HG02870 (cell line): ENCODE results near the gene SPDYA.
A peak's percentile ranks its signal among the peaks of the same experiment; 100 is the strongest.

Experiments
- ATAC-seq: cut with Tn5 transposase; IDR thresholded peaks from one replicate; pipeline ENCODE4 v1.9.1; 2021; ENCODE audit warnings: mild to moderate bottlenecking, moderate library complexity; ENCODE audit not compliant: unreplicated experiment

Gene SPDYA

DNA sequence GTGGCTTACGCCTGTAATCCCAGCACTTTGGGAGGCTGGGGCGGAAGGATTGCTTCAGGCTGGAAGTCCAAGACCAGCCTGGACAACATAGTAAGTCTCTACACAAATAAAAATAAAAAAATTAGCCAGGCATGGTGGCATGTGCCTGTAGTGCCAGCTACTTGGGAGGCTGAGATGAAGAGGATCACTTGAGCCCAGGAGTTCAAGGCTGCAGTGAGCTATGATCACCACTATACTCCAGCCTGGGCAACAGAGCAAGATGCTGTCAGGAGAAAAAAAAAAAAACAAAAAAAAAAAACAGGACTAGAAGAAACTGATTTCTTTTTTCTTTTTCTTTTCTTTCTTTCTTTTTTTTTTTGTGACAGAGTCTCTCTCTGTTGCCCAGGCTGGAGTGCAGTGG lies 13.6 kb downstream of the SPDYA start:
- no peak for ATAC-seq

DNA sequence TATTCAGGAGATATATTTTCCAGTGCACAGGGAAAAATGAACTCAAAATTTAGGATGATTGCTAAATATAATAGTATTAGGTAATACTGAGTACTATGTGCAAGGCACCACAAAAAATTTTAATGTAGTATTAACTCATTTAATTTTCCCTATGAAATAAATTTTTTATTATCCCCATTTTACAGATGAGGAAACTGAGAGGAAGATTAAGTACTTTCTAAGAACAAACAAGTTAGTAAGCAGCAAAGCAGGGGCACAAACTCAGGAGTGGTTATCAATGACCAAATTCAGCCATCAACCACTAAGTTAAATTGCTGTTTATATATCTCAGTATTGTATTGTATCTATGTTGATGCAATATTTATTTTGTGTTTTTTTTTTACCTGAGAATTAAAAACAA lies 14.2 kb downstream of the SPDYA start:
- ATAC-seq, result no peak

DNA sequence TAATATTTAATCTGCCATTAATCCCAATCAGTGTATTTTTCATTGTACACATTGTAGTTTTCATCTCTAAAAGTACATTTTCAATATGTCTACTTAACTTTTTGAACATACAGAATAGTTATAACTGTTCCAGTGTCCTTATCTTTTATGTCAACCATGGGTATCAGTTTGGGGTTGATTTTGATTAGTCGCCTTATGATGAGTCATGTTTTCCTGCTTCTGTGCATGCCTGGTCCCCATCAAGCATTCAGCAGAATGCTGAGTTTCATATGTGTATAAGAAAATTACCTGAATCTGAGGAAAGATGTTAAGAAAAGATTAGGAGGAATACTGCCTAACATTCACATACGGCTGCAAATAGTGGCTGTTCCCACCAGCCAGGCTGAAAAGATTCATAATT lies 17.7 kb downstream of the SPDYA start:
- no peak for ATAC-seq

DNA sequence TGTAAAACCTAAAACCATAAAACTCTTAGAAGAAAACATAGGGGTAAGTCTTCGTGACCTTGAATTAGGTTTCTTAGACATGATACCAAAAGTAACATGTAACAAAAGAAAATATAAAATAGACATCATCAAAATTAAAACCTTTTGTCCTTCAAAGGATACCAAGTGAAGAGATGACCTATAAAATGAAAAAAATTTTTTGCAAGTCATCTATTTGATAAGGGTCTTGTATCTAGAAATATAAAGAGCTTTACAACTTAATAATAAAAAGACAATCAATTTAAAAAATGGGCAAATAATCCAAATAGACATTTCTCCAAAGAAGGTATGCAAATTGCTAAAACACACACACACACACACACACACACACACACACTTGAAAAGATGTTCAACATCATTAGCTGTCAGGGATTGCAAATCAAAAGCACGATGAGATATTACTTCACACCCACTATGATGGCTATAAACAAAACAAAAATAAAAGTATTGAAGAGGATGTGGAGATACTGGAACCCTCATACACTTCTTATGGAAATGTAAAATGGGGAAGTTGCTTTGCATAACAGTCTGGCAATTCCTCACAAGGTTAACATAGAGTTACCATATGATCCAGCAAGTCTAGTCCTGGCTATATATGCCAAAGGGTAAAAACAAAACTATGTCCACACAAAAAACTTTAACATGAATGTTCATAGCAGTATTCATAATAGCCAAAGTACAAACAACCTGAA lies 23.3 kb downstream of the SPDYA start:
- ATAC-seq, result no peak

DNA sequence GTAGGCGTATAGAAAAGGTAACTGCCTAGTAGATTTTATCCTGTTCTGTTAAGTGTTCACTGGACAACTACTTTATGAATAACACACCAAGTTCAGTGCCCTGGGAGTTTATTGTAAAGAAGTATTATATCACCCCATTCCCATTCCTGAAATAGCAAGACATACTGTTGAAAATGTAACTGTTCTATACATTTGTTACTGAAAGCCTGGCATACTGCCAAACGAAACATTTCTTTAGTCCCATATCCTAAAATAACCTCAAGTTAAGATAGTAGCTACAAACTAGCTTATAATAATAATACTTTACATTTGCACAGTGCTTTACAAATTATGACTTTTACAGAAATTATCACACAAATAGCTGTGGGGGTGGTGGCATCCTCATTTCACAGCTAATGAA lies 25.1 kb downstream of the SPDYA start:
- ATAC-seq, result no peak

DNA sequence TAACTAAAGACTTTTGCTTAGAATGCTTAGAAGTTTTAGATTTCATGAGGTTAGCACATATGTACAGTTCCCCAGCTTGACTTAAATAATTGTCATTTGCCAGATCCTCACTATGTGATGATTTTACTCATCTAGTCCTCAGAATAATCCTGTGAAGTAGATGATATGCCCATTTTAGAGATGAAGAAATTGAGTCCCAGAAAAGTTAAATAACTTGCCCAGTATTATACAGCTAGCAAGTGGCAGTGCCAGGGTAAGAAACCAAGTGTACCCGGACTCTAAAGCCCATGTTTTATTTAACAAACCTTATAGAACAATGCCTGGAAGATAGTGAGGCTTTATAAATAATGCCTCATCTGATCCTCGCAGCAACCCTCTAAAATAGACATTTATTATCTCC lies 28.3 kb downstream of the SPDYA start:
- ATAC-seq, result no peak

DNA sequence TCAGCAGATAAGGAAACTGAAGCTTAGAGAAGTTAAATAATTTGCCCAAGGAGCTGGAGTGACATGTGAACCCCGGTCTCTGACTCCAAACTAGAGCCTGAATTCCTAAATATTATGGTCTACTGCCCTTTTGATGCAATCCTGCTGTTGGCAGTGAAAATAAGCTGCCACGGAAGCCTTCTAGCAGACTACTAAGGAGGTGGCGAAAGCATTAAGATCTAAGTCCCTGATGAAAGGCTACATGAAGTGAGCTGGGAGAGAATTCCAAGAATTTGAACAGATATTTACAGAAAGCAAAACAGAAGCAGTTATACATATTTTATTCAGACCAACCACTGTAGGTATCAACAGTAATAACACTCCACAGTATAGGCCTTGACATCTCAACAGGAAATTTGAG lies 31.4 kb downstream of the SPDYA start:
- no peak for ATAC-seq

DNA sequence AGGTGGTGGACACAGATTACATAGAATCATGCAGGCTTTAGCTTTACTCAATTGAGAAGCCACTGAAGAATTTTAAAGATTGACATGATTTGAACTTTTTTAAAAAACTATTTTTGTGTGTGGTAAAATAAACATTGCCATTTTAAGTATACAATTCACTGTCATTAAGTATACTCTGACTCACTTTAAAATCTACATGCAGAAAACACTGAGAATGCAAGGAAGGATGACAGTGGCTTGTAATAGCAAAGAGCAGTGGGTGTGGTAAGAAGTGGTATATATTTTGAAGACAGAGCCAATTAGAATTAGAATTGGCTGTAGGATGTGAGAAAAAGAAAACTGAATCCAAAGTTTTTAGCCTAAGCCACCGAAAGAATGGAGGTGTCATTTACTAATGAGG lies 44.6 kb downstream of the SPDYA start:
- ATAC-seq, result no peak

DNA sequence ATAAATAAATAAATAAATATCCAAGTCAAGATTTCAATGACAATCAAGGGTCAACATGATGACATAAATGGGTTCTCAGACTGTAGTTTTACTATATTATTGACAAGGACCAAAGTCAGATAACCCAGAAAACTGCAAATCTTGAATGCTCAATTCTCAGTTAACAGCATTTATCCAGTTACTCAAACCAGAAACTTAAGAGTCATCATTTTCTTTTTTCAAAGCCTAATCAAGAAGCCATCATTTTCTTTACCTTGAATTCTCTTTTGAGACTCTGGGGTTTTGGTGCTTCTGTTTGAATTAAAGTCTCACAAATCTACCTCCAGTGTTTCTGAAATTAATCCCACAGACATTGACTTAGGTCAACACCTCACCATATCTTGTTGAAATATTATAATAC lies 45.3 kb downstream of the SPDYA start:
- no peak for ATAC-seq

DNA sequence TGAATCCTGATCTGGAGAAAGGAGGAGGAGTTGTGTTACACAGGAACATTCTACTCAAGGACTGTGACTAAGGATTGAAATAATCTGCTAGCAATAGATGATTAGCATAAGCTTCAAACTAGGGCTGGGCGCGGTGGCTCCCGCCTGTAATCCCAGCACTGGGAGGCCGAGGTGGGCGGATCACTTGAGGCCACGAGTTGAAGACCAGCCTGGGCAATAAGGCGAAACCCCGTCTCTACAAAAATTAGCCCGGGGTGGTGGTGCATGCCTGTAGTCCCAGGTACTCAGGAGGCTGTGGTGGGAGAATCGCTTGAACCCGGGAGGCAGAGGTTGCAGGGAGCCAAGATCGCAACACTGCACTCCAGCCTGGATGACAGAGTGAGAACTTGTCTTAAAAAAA lies 58.0 kb downstream of the SPDYA start:
- ATAC-seq, result no peak

DNA sequence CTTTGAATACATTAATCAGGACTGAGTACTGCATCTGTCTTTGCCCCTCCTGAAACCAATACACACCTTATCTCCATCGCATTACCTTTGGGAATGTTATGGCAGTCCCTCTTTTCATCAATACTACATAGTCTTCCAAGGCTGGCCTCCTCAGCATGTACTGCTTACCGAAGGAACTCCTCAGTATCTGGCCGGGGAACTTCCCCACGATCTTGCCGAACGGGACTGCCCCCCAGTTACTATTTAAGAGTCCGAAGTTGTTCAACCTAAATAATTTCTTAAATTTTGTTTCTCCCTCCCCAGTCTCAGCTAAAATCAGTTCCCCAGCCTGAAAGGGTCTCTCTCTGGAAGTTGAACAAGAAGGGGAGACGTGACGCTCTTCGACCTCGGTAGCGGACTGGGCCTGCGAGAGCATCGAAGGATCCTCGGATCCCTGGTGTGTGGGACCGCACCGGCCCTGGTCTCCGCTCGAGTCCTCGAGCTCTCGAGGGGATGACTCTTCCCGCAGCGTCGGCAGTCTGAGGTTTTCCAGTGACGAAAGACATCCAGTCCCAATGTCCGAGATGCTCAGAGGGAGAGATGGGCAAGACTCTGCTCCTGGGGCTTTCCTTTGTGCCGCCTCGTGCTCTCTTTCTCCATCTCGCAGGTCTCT lies 59.0 kb downstream of the SPDYA start:
- no peak for ATAC-seq

DNA sequence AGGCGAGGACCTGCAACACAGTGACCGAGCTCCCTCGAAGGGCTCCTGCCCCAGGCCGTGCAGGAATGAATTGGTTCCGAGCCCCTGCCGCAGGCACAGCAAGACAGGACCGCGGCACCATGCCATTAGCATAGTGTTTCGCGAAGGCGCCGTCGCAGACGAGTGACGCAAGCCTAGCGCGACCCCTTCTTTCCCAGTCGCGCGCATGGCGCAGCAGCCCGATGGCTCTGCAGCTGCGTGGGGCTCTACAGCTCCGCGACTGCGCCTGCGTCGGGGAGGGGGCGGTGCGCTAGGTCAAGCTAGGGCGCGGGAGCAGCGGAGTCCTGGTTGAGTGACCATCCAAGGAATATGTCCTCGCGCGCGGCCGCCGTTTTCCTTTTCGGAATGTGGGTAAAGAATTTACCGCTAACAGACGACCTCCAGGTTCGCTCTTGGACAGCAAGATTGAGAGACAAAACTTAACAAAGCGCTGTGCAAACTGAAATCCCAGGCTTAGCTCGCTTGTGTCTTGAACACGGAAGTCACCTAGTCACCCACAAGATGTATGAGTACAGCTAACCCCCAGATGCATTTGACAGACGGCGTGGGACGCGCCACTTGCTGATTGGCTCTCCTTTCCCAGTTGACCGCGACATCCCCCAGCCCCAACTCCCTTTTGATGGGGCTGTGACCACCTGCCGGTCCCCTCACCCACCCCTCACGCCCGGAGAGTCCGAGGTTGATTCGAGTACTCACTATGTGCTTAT lies 59.7 kb downstream of the SPDYA start, which contains the start of gene TRMT61B:
TRMT61B (minus strand) TSS at position 164 of the 746 bp plus-strand sequence; CDS start at position 132, 32 bp downstream.
- ATAC-seq, result peak; percentile 97

DNA sequence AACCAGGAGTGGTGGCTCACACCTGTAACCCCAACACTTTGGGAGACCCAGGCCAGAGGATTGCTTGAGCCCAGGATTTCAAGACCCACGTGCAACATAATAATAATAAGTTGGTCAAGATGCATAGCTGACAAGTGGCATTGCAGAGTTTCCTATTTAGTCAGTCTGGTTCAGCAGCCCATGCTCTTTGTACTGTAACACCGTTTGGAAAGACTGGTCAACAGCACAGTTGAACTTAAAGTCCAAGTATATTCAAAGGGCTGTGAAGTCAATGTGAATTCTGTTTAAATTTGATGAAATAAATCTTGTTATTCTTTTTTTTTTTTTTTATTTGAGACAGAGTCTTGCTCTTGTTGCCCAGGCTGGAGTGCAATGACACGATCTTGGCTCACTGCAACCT lies 61.0 kb downstream of the SPDYA start:
- ATAC-seq, result no peak

DNA sequence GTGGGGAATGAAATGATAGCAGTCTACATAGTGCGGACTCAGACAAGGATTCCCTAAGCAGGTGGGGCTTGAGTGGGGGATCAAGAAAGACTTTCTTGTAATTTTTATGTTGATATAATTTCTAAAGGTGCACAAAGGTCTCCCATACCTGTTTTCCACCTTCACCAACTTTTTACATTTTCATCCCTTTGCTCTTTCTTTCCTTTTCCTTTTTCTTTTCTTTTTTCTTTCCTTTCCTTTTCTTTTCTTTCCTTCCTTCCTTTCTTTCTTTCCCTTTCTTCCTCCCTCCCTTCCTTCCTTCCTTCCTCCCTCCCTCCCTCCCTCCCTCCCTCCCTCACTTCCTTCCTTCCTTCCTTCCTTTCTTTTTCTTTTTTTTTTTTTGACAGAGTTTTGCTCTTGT lies 69.6 kb downstream of the SPDYA start:
- ATAC-seq, result no peak

DNA sequence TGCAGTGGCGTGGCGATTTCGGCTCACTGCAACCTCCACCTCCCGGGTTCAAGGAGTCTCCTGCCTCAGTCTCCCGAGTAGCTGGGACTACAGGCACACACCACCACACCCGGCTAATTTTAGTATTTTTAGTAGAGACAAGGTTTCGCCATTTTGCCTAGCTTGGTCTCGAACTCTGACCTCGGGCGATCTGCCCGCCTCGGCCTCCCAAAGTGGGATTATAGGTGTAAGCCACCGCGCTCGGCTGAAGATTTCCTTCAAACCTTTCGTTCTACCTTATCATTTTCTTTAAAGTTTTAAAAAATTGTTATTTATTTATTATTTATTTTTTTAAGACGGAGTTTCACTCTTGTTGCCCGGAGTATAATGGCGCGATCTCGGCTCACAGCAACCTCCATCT lies 82.9 kb downstream of the SPDYA start:
- ATAC-seq, result no peak

DNA sequence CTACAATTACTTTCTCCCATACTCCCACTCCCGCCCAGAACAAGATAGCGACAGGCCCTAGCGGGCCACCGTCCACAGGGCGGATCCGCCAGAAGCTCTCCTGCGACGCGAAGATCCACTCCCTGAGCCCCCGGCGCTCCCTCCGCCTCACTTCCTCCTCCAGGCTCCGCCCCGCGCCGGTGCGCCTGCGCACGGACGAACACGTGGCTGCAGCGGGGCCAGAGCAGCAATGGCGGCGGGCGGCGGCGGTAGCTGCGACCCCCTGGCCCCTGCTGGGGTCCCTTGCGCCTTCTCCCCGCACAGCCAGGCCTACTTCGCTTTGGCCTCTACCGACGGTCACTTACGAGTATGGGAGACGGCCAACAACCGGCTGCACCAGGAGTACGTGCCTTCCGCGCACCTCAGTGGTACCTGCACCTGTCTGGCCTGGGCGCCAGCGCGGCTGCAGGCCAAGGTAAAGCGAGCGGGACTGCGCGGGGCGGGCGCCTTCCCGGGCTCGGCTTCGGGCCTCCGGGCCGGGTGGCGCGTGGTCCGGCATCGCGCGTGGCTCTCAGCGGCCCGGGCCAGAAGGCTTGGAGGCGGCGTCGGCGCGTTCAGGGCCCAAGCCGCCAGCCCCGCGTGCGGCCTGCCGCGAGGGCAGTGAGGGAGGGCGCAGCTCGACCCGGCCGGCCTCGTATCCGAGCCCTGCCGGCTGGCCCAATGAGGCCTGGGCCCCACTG lies 84.0 kb downstream of the SPDYA start, which contains the start of gene WDR43:
WDR43 (plus strand) TSS at position 198 of the 719 bp plus-strand sequence; CDS start at position 230, 32 bp downstream.
- ATAC-seq, result peak; percentile 86

DNA sequence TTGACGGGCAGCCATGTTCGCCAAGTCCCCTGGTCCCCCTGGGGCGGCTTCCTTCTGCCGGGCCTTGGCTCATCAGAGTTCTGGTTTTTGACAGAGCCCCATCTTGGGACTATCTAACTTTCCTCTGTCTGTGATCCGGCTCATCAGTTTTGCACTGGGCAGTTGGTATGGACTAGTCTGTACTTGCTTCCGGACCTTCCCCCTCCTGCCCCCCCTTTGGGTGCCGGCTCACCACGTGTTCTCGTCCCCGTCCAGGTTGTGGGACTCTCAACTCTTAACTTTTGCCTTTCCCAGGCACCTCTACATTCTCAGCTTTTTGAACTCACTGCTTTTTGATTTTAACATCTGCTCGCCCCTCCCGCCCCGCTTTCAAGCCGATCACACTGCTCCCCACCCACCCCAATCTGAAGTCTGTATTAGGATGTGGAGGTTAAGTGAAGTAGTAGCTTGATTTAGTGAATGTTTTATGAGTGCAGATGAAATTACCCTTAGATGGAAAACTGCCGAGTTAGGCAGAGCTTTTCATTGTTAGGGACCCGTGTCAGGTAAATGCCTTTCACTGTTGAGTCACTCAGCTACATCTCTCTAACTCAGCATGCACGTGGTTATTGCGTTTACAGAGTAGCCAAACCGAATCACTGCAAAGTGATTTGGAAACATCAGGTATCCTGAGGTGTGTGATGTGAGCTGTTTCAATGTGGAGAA lies 84.7 kb downstream of the SPDYA start:
- ATAC-seq, result peak; percentile 13

DNA sequence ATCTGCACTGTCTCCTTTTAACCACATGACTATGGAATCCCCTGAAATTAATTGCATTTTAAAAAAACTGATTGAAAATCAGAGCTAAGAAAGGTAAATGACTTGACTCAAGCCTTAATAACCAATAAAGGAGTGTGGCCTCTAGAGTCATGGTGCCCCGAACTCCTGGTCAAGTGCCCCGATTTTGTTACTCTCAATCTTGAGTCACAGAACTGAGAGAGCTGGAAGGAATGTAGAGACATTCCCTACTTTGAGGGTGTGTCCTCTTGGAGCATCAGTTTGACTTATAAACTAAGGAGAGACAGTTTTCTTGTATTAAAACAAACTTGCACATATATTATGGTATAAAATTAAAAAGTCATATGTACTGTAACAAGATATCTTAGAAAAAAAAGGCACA lies 86.3 kb downstream of the SPDYA start:
- ATAC-seq, result no peak

DNA sequence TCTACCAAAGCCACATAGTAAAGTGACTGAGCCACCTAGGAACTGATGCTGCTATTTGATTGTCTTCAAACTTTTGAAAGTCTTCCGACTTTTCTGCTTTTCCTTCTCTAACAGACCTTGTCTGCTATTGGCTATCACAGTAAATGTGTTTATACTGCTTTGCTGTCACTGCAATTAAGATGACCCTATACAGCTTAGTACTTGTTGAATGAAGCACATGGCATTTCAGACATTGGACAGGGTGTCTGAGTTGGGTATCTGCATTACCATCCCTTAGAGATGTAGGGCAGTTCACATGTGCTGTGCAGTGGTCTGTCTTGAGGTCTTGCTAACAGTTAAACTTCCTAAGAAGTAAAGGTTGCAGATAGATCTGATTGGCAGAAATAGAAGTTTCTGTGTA lies 87.4 kb downstream of the SPDYA start:
- no peak for ATAC-seq
